H1 (cell line): ENCODE results near the gene GOLIM4. TPM values are rescaled to one million over a fixed set of nuclear protein-coding genes. Genes with fewer than 3 reads are reported as not detected.

Experiments used
- CTCF ChIA-PET: fragments of 300-600 bp; sonication (Branson Sonifier 250); formaldehyde crosslinking; loops from one replicate; lab custom pipeline; 2021; ENCODE audit not compliant: partially characterized antibody; lab: Charles Lee
- POLR2A ChIA-PET: fragments of 300-600 bp; sonication (Branson Sonifier 250); formaldehyde crosslinking; loops from one replicate; lab custom pipeline; 2021; ENCODE audit warnings: inconsistent platforms; ENCODE audit not compliant: partially characterized antibody; lab: Charles Lee
- DNase-seq, 2 experiments: peaks; one replicate each; pipeline versions ENCODE4 v3.0.0 to v3.0.0-alpha.2; 2010 to 2022; ENCODE audit warnings: low spot score in 2 of 2, low read depth in 1 of 2, mixed read lengths in 1 of 2
- FAIRE-seq: peaks from 2 replicates; lab custom pipeline; 2011; peaks lifted over from hg19 to GRCh38; lab: Jason Lieb, UNC
- H2AFZ ChIP-seq: 2 replicates; pipeline ENCODE4 v1.8.1; 2012; ENCODE audit warnings: low read length, inconsistent platforms
- H2AK5ac ChIP-seq: 2 replicates; pipeline ENCODE4 v1.6.1; 2013; ENCODE audit warnings: low read depth, low read length
- H2BK120ac ChIP-seq: replicated peaks from 2 replicates; pipeline ENCODE3; 2013; ENCODE audit warnings: low read depth, low read length, inconsistent platforms
- H2BK12ac ChIP-seq: 2 replicates; pipeline ENCODE4 v1.6.1; 2013; ENCODE audit warnings: low read depth, low read length
- H2BK15ac ChIP-seq: 2 replicates; pipeline ENCODE4 v1.6.1; 2013; ENCODE audit warnings: low read length
- H2BK20ac ChIP-seq: 2 replicates; pipeline ENCODE4 v1.6.1; 2013; ENCODE audit warnings: low read length
- H2BK5ac ChIP-seq: 2 replicates; pipeline ENCODE4 v1.6.1; 2013; ENCODE audit warnings: low read depth, low read length
- H3K14ac ChIP-seq: 2 replicates; pipeline ENCODE4 v1.6.1; 2013; ENCODE audit warnings: inconsistent platforms; ENCODE audit not compliant: insufficient read length
- H3K18ac ChIP-seq: 2 replicates; pipeline ENCODE4 v1.6.1; 2013; ENCODE audit warnings: low read length; ENCODE audit errors: extremely low read depth
- H3K23ac ChIP-seq: 2 replicates; pipeline ENCODE4 v1.6.1; 2013; ENCODE audit warnings: inconsistent platforms; ENCODE audit not compliant: insufficient read length
- H3K23me2 ChIP-seq: 2 replicates; pipeline ENCODE4 v1.6.1; 2013; ENCODE audit warnings: low read depth, low read length
- H3K27ac ChIP-seq: 2 replicates; pipeline ENCODE4 v1.6.1; 2011; ENCODE audit warnings: low read depth, low read length, inconsistent platforms
- H3K27me3 ChIP-seq, 4 experiments: replicated peaks in 1 of 4; 1 replicate in 1 of 4; 2 replicates in 3 of 4; pipeline versions ENCODE4 v1.6.1 to v1.8.1; 2011 to 2013; ENCODE audit warnings: low read length in 3 of 4, mild to moderate bottlenecking in 3 of 4, inconsistent platforms in 2 of 4, mixed read lengths in 2 of 4, moderate library complexity in 1 of 4; ENCODE audit not compliant: control insufficient read depth in 3 of 4, insufficient read depth in 3 of 4; ENCODE audit errors: extremely low read depth in 1 of 4
- H3K36me3 ChIP-seq, 4 experiments: 2 replicates each; pipeline versions ENCODE4 v1.6.1 to v1.8.1; 2011 to 2013; ENCODE audit warnings: mild to moderate bottlenecking in 4 of 4, low read length in 3 of 4, moderate library complexity in 2 of 4, control low read depth in 1 of 4, inconsistent platforms in 1 of 4; ENCODE audit not compliant: insufficient read depth in 4 of 4, control insufficient read depth in 2 of 4
- H3K4ac ChIP-seq: replicated peaks from 2 replicates; pipeline ENCODE3; 2013; ENCODE audit warnings: low read length, low read depth, mixed read lengths, inconsistent platforms; ENCODE audit not compliant: insufficient read length
- H3K4me1 ChIP-seq, 4 experiments: replicated peaks in 1 of 4; 1 replicate in 1 of 4; 2 replicates in 3 of 4; pipeline versions ENCODE4 v1.6.1 to v1.8.1; 2011 to 2013; ENCODE audit warnings: low read length in 3 of 4, inconsistent platforms in 2 of 4, mixed read lengths in 1 of 4; ENCODE audit not compliant: insufficient read depth in 4 of 4, control insufficient read depth in 3 of 4
- H3K4me2 ChIP-seq, 2 experiments: 2 replicates each; pipeline versions ENCODE4 v1.6.1 to v1.8.1; 2011 to 2013; ENCODE audit warnings: low read depth in 2 of 2, low read length in 2 of 2, control low read depth in 1 of 2, inconsistent platforms in 1 of 2, mild to moderate bottlenecking in 1 of 2; ENCODE audit not compliant: insufficient read depth in 1 of 2
- H3K4me3 ChIP-seq, 4 experiments: fragments of 200-600, 300-600 bp in 1 of 4; sonication (generic), shearing (Covaris generic), sonication (Bioruptor Twin) in 1 of 4; 2 replicates each; pipeline versions ENCODE4 v1.5.1 to v1.8.1; 2011 to 2016; ENCODE audit warnings: low read length in 4 of 4, low read depth in 3 of 4, control low read depth in 2 of 4, inconsistent platforms in 2 of 4, mild to moderate bottlenecking in 2 of 4, mixed read lengths in 1 of 4, moderate library complexity in 1 of 4; ENCODE audit not compliant: insufficient read depth in 2 of 4; ENCODE audit errors: extremely low read depth in 1 of 4
- H3K56ac ChIP-seq: replicated peaks from 2 replicates; pipeline ENCODE3; 2013; ENCODE audit warnings: low read depth, mild to moderate bottlenecking, mixed read lengths, low read length, inconsistent platforms; ENCODE audit not compliant: insufficient read length
- H3K79me1 ChIP-seq: 2 replicates; pipeline ENCODE4 v1.6.1; 2013; ENCODE audit warnings: low read depth, low read length, control low read depth
- H3K79me2 ChIP-seq, 2 experiments: 2 replicates each; pipeline versions ENCODE4 v1.6.1 to v1.8.1; 2012 to 2013; ENCODE audit warnings: low read length in 2 of 2, mild to moderate bottlenecking in 2 of 2, inconsistent platforms in 1 of 2; ENCODE audit not compliant: insufficient read depth in 2 of 2, control insufficient read depth in 1 of 2
- H3K9ac ChIP-seq, 4 experiments: replicated peaks in 1 of 4; 1 replicate in 1 of 4; 2 replicates in 3 of 4; pipeline versions ENCODE4 v1.6.1 to v1.8.1; 2011 to 2013; ENCODE audit warnings: low read depth in 3 of 4, low read length in 3 of 4, control low read depth in 2 of 4, mild to moderate bottlenecking in 2 of 4, moderate library complexity in 2 of 4, inconsistent platforms in 1 of 4; ENCODE audit errors: extremely low read depth in 1 of 4
- H3K9me3 ChIP-seq, 2 experiments: 2 replicates each; pipeline versions ENCODE4 v1.6.1 to v1.8.1; 2012 to 2013; ENCODE audit warnings: mild to moderate bottlenecking in 2 of 2, moderate library complexity in 2 of 2, control low read depth in 1 of 2, inconsistent platforms in 1 of 2, low read depth in 1 of 2, low read length in 1 of 2, mixed read lengths in 1 of 2; ENCODE audit not compliant: insufficient read depth in 2 of 2
- H4K20me1 ChIP-seq, 2 experiments: replicated peaks in 1 of 2; 2 replicates each; pipeline versions ENCODE3 to v1.8.1; 2011 to 2013; ENCODE audit warnings: inconsistent platforms in 2 of 2, low read length in 2 of 2, mild to moderate bottlenecking in 1 of 2; ENCODE audit not compliant: insufficient read depth in 2 of 2, control insufficient read depth in 1 of 2
- H4K5ac ChIP-seq: 2 replicates; pipeline ENCODE4 v1.6.1; 2013; ENCODE audit warnings: low read length, low read depth, mixed read lengths, inconsistent platforms; ENCODE audit not compliant: insufficient read length
- H4K8ac ChIP-seq: 2 replicates; pipeline ENCODE4 v1.8.0; 2013; ENCODE audit warnings: mild to moderate bottlenecking, moderate library complexity, low read length, inconsistent platforms; ENCODE audit not compliant: insufficient read depth; ENCODE audit errors: extremely low read depth
- H4K91ac ChIP-seq: replicated peaks from 2 replicates; pipeline ENCODE3; 2013; ENCODE audit warnings: low read length, mixed read lengths, inconsistent platforms; ENCODE audit not compliant: insufficient read length
- CBX8 ChIP-seq: fragments of 300-800, 300-1000 bp; sonication (generic); IDR thresholded peaks from 2 replicates; pipeline ENCODE4 v1.7.1; 2016; ENCODE audit warnings: low read depth, low read length, borderline replicate concordance
- CEBPB ChIP-seq: IDR thresholded peaks from 2 replicates; pipeline ENCODE4 v1.6.1; 2012; ENCODE audit warnings: low read depth, low read length
- CHD2 ChIP-seq: IDR thresholded peaks from 2 replicates; pipeline ENCODE4 v1.6.1; 2012; ENCODE audit warnings: low read length, improper control_type of control experiment
- EGR1 ChIP-seq: IDR thresholded peaks from 2 replicates; pipeline ENCODE4 v1.6.1; 2011; ENCODE audit warnings: low read depth, low read length, borderline replicate concordance
- EZH2 ChIP-seq: fragments of 200-600 bp; sonication (generic); IDR thresholded peaks from 2 replicates; pipeline ENCODE4 v1.7.1; 2012; ENCODE audit warnings: low read depth, mild to moderate bottlenecking, moderate library complexity, low read length, inconsistent platforms; ENCODE audit not compliant: severe bottlenecking
- KDM5A ChIP-seq: fragments of 200-600 bp; IDR thresholded peaks from 2 replicates; pipeline ENCODE4 v1.7.1; 2012; ENCODE audit warnings: mild to moderate bottlenecking, low read length, inconsistent platforms, mixed read lengths
- NRF1 ChIP-seq: IDR thresholded peaks from 2 replicates; pipeline ENCODE4 v1.6.1; 2011; ENCODE audit warnings: mild to moderate bottlenecking, low read depth, low read length, improper control_type of control experiment
- PHF8 ChIP-seq: fragments of 200-600 bp; sonication (generic); conservative IDR thresholded peaks from 2 replicates; pipeline ENCODE4 v1.7.1; 2012; ENCODE audit warnings: low read depth, mild to moderate bottlenecking, inconsistent platforms, low read length, moderate library complexity
- POU5F1 ChIP-seq: IDR thresholded peaks from 2 replicates; pipeline ENCODE4 v1.6.1; 2011; ENCODE audit warnings: low read depth, mild to moderate bottlenecking, low read length, moderate library complexity
- RNF2 ChIP-seq: fragments of 200-900, 300-1000 bp; sonication (generic); IDR thresholded peaks from 2 replicates; pipeline ENCODE4 v1.7.1; 2016; ENCODE audit warnings: borderline replicate concordance, low read depth, mild to moderate bottlenecking, antibody characterized with exemption, low read length; ENCODE audit not compliant: poor library complexity, severe bottlenecking; ENCODE audit errors: missing control alignments
- SAP30 ChIP-seq: fragments of 300-600 bp; sonication (generic); IDR thresholded peaks from 2 replicates; pipeline ENCODE4 v1.7.1; 2012; ENCODE audit warnings: low read length, moderate library complexity, mild to moderate bottlenecking, inconsistent platforms; ENCODE audit not compliant: insufficient read depth, insufficient replicate concordance
- SIN3A ChIP-seq, 2 experiments: IDR thresholded peaks in 1 of 2; conservative IDR thresholded peaks in 1 of 2; 2 replicates each; pipeline ENCODE4 v1.6.1; 2011 to 2012; ENCODE audit warnings: low read length in 2 of 2, improper control_type of control experiment in 1 of 2, low read depth in 1 of 2, mild to moderate bottlenecking in 1 of 2
- WGBS, 2 experiments: shearing (Covaris generic) in 1 of 2; methylation state at CpG; one replicate each; pipeline versions ENCODE4 v1.1.6 to v1.1.7; 2013 to 2015; ENCODE audit warnings: low lambda C conversion rate in 2 of 2, mixed read lengths in 2 of 2, inconsistent platforms in 1 of 2, low coverage in 1 of 2, missing lambda C conversion rate in 1 of 2; ENCODE audit not compliant: insufficient replicate concordance in 2 of 2, insufficient coverage in 1 of 2, insufficient read length in 1 of 2; ENCODE audit errors: extremely low coverage in 1 of 2, missing lambda C conversion rate in 1 of 2; 5-methylcytosine and 5-hydroxymethylcytosine counted together
- polyA plus RNA-seq, 7 experiments: library from polyadenylated mRNA; depleted of rRNA in 3 of 7; stranded (reverse) in 5 of 7; unstranded in 2 of 7; fragments of >200 nt in 5 of 7; fragments of 200-250 nt in 2 of 7; gene quantifications; 1 replicate in 5 of 7; 2 replicates in 1 of 7; 4 replicates in 1 of 7; pipeline versions ENCODE4 v1.2.1 to v1.2.3, GENCODE V29; 2011 to 2013; ENCODE audit warnings: missing spikeins in 2 of 7, mixed read lengths in 2 of 7
- total RNA-seq: library from RNA; stranded (reverse); fragmentation: NEBNext Ultra II Directional; extraction: Animal tissue kit (Norgen Biotek cat#: 25700); gene quantifications from 2 replicates; pipeline ENCODE4 v1.2.1, GENCODE V29; 2021
- TF ChIP-seq, protein P1 (sequence below): IDR thresholded peaks from 2 replicates; pipeline ENCODE4 v1.6.1; 2012; ENCODE audit warnings: inconsistent platforms

Gene GOLIM4
- total and polyA plus RNA-seq, 2 of the 8 experiments (the other 6 are each of a cell fraction or from before 2014, with no cell fraction given), result 5.6 to 29.7 TPM

DNA sequence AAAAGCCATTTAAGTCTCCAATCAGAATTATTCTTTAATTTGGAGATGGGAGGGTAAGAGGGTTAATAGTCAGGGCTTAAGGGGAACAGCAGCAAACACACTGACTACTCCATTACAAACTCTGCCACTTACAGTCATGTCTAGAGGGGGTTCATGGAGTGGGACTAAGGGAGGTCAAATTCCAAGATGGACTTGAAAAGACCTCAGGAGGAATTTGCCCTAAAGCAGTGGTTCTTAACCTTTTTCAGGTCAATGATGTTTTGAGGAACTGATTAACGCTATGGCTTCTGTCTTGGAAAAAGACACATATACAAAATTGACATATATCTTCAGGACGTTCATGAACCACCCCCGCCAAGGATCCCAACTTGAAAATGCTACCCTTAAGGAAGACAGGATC lies 13.9 kb downstream of the GOLIM4 start:
- H2AFZ ChIP-seq, result no peak overlapping the region
- ChIA-PET CTCF (interaction anchor here (0.6 to 2.3 kb wide), 6 partner anchors 8 to 155 kb away, joined by 3 to 14 read pairs (median 4); no protein-coding TSS in a partner anchor), POLR2A (no interaction called here)
- 84% methylated on average over 3 of the region's 3 CpGs; no CpG with 5 or more reads in 1 of the 2 experiments for WGBS, 2 experiments
- no peak overlapping the region for H3K4me3 ChIP-seq
- peaks cover 3 to 83% of the 10 kb centered on the region in 2 experiments; a peak in 3 of 4 replicates for H3K79me2 ChIP-seq
- H2BK5ac ChIP-seq, result no peak overlapping the region
- H3K27ac ChIP-seq, result no peak overlapping the region
- H3K79me1 ChIP-seq, result no peaks in the 10 kb centered on the region; the same call in 1 of the 2 replicates
- no peaks in the 10 kb centered on the region for H3K23me2 ChIP-seq
- no peak overlapping the region for H3K56ac ChIP-seq
- H2BK120ac ChIP-seq, result no peak overlapping the region
- no peaks in the 10 kb centered on the region for H3K9me3 ChIP-seq
- DNase-seq, result no peak
- H2BK15ac ChIP-seq, result no peak overlapping the region
- H3K4me2 ChIP-seq, result no peak overlapping the region
- no peak overlapping the region for H3K14ac ChIP-seq
- no peaks in the 10 kb centered on the region for H3K36me3 ChIP-seq
- H3K18ac ChIP-seq, result no peak overlapping the region
- no peak overlapping the region for H3K23ac ChIP-seq
- H3K27me3 ChIP-seq, result no peaks in the 10 kb centered on the region
- H2BK20ac ChIP-seq, result no peak overlapping the region
- H4K5ac ChIP-seq, result no peak overlapping the region
- no peak overlapping the region for H2BK12ac ChIP-seq
- H4K8ac ChIP-seq, result no peak overlapping the region
- no peak overlapping the region for H3K4ac ChIP-seq
- FAIRE-seq, result no peak
- H3K9ac ChIP-seq, result no peak overlapping the region
- H3K4me1 ChIP-seq, result peaks cover 0 to 14% (median 7%) of the 10 kb centered on the region in 4 experiments; a peak in 4 of 7 replicates
- H4K20me1 ChIP-seq, result peaks cover 0 to 2% of the 10 kb centered on the region in 2 experiments
- no peak overlapping the region for H2AK5ac ChIP-seq
- H4K91ac ChIP-seq, result no peak overlapping the region
- TF ChIP-seq SIN3A (conservative IDR thresholded peaks at IDR 0.05 in 1 of 2, IDR thresholded peaks at IDR 0.05 in 1 of 2; ENCODE audit: low read depth in 1 of 2, low read length in 2 of 2), result no peak
- TF ChIP-seq PHF8, result no peak
- no peak for TF ChIP-seq CBX8
- TF ChIP-seq EGR1, result no peak
- no peak for TF ChIP-seq SAP30
- TF ChIP-seq KDM5A, result no peak
- TF ChIP-seq, protein P1, sequence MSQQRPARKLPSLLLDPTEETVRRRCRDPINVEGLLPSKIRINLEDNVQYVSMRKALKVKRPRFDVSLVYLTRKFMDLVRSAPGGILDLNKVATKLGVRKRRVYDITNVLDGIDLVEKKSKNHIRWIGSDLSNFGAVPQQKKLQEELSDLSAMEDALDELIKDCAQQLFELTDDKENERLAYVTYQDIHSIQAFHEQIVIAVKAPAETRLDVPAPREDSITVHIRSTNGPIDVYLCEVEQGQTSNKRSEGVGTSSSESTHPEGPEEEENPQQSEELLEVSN, result no peak
- TF ChIP-seq NRF1, result no peak
- no peak for TF ChIP-seq CHD2
- TF ChIP-seq EZH2, result no peak
- no peak for TF ChIP-seq RNF2
- TF ChIP-seq CEBPB, result no peak
- TF ChIP-seq POU5F1, result no peak
